ENCODE measurements around the gene OR51V1. TPM values are rescaled to one million over a fixed set of nuclear protein-coding genes. Genes with fewer than 3 reads are reported as not detected.
"Not testable (repeated sequence)": the region's sequence is repeated elsewhere in the genome, so short reads cannot be mapped to it uniquely, and the experiment has no call there.

The OR51V1 gene, protein sequence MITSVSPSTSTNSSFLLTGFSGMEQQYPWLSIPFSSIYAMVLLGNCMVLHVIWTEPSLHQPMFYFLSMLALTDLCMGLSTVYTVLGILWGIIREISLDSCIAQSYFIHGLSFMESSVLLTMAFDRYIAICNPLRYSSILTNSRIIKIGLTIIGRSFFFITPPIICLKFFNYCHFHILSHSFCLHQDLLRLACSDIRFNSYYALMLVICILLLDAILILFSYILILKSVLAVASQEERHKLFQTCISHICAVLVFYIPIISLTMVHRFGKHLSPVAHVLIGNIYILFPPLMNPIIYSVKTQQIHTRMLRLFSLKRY
- not detected for polyA plus RNA-seq (ENCODE audit: insufficient read length in 12 of 12)
- long read RNA-seq, donor 1: 0 reads
- long read RNA-seq, donor 2: 0 reads
- long read RNA-seq, donor 3: 0 reads
- long read RNA-seq, donor 4: 0 reads
- long read RNA-seq, donor 5: 0 reads
- long read RNA-seq, donor 6: 0 reads
- long read RNA-seq, donor 7: 0 reads
- long read RNA-seq, donor 8: 0 reads
- long read RNA-seq, donor 9: 0 reads
- long read RNA-seq, donor 10: 0 reads
- long read RNA-seq, donor 11: 0 reads

DNA sequence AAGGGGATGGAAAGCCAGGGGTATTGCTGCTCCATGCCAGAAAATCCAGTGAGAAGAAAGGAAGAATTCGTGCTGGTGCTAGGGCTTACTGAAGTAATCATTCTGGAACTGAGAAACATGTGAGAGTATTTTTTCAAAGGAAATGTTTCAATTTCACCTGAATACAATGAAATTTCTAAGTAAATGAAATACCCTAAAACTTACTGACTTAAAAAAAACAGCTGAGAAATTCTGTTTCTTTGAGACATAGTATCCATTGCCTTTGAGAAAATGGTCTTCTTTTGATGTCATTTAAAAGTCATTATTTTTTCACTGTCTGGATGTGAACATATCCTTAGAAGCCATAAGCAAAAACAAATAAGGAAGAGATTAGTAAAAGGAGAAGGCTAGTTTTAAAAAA is at the start of gene OR51V1:
Gene OR51V1, minus strand, starts transcription at position 101 of the 400 bp plus-strand sequence. Its CDS starts 0 bp downstream, at position 101.
- no peak for DNase-seq

DNA sequence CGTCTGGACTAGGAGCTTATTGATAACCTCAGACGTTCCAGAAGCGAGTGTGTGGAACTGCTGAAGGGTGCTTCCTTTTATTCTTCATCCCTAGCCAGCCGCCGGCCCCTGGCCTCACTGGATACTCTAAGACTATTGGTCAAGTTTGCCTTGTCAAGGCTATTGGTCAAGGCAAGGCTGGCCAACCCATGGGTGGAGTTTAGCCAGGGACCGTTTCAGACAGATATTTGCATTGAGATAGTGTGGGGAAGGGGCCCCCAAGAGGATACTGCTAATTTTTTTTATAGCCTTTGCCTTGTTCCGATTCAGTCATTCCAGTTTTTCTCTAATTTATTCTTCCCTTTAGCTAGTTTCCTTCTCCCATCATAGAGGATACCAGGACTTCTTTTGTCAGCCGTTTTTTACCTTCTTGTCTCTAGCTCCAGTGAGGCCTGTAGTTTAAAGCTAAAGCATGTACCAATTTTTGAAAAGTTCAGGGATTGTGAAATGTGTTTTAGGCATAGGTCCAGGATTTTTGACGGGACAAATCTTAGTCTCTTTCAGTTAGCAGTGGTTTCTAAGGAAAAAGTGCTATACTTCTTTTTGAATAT is 49.4 kb upstream of the OR51V1 start, which contains the start of gene HBG1:
Gene HBG1, minus strand, starts transcription at position 51 of the 590 bp plus-strand sequence. CDS start 53 bp downstream, outside the sequence.
- DNase-seq: not testable (repeated sequence)

DNA sequence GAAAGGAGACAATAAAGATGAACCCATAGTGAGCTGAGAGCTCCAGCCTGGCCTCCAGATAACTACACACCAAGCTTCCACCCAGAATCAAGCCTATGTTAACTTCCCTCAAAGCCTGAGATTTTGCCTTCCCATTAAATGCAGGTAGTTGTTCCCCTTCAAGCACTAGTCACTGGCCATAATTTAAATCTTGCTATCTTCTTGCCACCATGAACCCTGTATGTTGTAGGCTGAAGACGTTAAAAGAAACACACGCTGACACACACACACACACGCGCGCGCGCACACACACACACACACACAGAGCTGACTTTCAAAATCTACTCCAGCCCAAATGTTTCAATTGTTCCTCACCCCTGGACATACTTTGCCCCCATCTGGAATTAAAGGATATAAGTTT is 48.0 kb upstream of the OR51V1 start:
- DNase-seq: not testable (repeated sequence)

DNA sequence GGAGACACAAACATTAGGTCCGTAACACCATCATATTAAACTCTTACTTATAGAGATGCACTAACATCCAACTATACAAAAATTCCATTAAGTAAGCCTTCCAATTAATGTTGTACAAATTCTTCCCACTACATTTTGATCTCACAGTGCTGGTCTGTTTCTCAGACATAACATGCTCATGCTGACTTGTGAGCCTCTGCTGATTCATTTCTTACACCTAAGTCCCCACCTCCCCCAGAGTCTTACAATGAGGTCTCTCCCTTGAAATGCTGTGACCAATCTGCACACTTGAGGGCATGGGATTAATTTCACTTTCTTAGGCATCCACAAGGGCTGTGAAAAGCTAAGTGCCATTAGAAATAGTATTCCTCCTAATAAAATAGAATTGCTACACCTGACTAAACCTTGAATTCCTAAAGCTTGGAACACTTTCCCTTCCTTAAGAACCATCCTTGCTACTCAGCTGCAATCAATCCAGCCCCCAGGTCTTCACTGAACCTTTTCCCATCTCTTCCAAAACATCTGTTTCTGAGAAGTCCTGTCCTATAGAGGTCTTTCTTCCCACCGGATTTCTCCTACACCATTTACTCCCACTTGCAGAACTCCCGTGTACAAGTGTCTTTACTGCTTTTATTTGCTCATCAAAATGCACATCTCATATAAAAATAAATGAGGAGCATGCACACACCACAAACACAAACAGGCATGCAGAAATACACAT is 47.1 kb upstream of the OR51V1 start:
- no peak for DNase-seq

DNA sequence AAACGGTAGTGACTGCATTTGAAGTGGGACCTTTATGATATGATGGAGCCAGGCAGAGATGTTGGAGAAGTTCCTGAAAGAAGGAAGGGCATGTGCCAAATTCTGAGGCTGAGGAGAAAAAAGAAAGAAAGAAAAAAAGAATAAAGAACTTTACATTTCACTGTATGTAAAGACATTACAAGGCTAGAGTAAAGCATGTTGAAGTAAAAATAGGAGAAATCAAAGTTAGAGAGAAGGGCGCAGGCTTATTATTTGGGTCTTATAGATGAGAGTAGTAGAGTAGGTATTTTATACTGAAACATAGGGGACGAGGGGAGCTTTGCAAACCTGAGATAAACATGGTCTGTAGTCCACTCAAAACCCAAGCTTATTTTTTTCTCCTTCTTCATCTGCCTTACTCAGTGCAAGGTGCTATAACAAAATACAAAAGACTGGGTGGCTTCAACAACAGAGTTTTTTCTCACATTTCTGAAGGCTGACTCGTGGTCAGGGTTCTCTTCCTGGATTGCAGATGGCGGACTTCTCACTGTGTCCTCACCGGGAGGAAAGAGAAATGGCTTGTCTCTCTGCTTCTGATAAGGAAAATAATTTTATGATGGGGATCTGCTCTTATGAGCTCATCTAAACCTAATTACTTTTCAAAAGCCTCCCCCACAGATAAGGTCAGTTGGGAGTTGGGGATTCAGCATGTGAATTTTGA is 46.4 kb upstream of the OR51V1 start:
- DNase-seq: no peak

DNA sequence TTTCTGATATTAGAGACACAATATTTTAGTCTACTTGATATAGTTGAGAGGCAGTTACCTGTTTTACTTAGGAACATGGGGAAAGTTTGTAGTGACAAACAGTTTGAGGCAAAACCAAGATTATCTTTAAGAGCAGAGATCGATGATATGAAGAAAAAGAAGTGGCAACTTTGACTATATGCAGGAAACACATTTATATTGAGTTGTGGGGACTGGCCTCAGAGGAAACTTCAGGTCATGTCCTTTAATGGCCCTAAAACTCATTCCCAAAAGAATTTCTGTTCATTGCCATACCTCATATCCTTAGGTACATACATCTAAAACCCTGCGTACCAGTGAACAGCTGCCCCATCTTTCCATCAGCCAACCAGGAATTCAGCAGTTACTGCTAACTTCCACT is 44.7 kb upstream of the OR51V1 start:
- DNase-seq: no peak

DNA sequence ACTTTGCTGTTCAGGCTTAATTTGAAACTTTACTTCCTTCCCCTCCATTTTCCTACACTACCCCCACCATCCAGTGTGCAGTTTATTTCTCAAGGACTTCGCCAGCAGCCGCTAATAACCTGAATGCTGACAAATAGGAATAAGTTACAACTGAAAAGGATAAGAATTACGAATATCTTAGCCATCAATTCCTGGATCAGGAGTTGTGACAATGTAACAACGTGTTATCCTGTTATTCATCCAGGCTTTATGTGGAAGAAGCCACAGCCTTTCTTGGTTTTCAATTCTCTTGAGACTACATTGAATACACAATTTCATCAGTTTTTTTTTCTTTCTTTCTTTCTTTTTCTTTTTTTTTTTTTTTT is 43.3 kb upstream of the OR51V1 start:
- DNase-seq: no peak

DNA sequence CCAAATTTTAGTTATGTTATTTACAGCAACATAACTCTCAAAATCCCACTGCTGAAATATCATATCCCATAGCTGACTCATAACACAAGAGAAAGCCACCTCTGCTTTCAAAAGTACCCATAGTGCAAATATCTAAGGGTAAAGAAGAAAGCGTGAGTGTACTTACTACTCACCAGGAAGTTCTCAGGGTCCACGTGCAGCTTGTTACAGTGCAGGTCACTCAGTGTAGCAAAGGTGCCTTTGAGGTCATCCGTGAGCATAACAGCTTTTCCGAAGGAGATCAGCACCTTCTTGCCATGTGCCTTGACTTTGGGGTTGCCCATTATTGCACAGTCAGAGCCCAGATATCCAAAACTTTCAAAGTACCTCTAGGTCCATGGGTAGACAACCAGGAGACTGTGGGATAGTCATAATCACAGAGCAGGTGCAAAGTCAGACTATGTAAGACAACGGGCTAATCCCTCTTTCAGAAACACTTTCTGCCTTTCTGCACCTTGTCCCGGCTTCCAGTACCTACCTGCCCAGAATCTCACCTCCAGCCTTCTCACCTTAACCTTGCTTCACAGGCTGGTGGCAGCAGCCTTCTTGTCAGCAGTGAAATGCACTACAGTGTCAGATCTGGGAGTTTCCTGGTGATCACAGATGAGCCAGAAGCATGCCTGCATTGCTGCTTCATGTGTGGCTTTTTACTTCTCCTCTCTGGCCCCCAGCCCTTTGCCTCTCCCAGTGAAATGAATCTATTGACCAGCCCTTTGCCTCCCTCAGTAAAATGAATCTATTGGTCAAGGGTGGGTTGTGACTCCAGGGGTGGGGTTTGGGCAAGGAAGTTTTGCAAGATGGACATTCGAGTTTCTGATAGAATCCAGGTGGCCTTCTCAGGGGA is 42.7 kb upstream of the OR51V1 start:
- DNase-seq: no peak

DNA sequence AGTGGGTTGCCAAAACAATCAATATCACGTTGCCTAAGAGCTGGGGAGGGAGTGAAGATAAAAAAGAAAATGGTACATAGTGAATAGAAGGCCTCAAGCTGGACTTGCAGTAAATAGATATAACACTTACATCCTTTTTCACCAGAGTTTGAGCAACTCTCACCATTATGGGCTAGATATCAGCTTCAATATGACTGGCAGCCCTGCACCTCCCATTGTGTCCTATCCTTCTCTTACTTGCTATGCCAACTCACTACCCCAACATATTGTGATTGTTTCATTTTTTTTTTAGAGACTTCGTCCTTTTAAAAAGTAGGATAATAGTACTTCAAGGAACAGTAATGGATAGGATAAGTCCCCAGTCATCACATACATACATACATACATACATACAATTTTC is 41.7 kb upstream of the OR51V1 start:
- no peak for DNase-seq

DNA sequence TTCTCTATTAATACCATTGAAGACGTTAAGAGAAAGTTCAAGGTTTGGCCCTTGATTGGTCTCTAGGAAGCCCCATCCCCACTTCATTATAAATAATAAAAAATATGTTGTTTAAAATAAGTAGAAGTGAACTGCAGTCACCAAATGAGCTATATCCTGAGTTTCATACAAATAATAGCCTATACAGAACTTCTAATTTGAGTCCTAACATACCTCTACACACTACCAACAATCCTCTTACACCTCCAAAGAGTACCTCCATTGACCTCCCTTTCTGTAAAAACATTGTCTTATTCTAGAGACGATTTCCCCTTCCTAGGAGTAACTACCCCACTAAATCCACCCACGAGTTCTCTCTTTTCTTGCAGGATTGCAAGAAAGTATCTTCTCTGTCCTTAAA is 41.0 kb upstream of the OR51V1 start:
- no peak for DNase-seq

DNA sequence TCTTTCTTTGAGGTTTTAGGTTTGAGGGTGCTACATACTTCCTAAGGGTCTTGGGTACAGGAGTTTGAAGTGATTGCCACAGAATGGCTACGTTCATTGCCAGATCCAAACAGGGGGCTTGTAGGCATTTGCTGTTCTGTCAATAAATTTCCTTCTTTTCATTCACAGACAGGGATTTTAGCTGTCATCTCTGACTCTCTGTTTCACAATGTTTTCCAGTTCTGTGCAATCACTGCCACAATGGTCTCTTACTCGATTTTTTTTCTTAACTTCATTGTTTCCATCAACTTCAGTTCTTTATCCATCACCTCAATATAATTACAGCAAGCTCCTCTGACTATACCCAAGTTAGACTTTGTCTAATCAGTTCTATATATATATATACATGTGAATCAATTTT is 40.0 kb upstream of the OR51V1 start:
- no peak for DNase-seq

DNA sequence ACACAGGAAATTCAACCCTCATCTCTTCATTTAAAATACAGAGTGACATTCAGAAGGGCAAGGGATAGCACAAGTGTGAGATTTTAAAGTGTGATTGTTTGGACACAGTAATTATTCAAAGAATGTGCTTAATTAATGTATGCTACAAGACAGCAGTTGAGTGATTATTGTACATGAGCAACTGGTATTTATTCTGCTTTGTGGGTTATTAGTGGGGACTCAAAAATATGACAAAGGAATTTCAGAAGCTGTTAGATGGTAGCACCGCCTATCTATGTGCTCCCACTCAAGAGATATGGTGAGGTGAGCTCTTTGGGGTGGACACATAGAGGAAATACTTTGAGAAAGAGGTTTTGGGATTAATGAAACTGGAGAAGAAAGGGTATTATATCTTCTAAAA is 39.6 kb upstream of the OR51V1 start:
- DNase-seq: no peak

DNA sequence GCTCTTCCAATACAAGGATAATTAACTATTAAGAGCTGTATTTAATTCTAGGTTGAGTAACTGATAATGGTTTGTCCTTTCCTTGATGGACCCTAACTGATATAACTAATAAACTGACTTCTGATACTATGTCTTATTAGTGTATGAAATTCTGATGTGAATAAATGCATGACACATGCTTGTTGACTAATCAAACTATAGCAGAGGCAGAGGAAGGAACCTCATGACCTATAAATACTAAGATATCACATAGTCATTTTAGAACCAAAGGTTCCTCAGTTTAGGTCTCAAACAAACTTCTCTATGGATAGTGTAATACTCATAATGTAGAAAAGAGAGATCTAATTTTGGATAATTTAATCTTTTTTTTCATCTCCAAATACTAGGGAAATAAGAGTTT is 38.6 kb upstream of the OR51V1 start:
- DNase-seq: no peak

DNA sequence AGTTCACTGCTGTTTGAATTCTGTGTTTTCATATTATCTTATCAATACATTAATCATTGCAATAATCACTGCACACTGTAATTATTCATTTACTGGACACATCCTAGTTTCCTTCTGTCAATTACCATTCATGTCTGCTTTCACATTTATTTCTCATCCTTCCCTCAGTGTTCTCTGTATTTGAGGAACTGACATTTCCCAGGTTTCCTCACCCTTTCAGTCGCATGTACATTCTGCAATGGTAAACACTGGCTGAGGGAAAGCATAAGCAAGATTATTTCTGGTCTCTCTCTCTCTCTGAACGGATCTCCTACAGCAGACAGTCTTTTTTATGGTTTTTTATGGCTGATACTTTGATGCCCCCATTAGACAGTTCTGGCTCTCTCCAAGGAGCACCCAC is 38.0 kb upstream of the OR51V1 start:
- DNase-seq: no peak

DNA sequence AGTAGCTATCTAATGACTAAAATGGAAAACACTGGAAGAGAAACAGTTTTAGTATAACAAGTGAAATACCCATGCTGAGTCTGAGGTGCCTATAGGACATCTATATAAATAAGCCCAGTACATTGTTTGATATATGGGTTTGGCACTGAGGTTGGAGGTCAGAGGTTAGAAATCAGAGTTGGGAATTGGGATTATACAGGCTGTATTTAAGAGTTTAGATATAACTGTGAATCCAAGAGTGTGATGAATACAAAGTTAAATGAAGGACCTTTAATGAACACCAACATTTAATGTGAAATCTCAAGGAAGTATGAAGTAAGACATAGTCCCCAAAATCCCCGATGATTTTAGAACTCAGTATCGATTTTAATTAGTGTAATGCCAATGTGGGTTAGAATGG is 36.9 kb upstream of the OR51V1 start:
- no peak for DNase-seq

DNA sequence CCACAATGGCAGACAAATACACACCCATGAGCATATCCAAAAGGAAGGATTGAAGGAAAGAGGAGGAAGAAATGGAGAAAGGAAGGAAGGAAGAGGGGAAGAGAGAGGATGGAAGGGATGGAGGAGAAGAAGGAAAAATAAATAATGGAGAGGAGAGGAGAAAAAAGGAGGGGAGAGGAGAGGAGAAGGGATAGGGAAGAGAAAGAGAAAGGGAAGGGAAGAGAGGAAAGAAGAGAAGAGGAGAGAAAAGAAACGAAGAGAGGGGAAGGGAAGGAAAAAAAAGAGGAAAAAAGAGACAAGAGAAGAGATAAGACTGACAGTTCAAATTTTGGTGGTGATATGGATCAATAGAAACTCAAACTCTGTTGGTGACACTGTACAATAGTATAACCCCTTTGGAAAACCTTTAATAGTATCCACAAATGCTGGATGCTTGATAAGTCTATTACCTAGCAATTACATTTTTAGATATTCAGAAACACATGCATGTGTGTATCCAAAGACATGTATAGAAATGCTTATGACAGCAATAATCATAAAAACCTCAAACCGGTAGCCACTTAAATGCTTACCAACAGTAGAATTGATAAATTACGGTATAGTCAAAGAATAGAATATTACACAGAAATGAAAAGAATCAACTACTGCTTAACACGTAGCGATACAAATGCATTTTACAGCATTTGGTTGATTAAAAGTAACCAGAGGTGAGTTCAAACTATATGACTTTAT is 35.0 kb upstream of the OR51V1 start:
- no peak for DNase-seq

DNA sequence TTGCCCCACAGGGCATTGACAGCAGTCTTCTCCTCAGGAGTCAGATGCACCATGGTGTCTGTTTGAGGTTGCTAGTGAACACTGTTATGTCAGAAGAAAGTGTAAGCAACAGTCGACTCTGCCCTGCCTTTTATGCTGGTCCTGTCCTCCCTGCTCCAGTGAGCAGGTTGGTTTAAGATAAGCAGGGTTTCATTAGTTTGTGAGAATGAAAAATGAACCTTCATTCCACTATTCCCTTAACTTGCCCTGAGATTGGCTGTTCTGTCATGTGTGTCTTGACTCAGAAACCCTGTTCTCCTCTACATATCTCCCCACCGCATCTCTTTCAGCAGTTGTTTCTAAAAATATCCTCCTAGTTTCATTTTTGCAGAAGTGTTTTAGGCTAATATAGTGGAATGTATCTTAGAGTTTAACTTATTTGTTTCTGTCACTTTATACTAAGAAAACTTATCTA is 33.9 kb upstream of the OR51V1 start, which contains the start of gene HBD:
Gene HBD, minus strand, starts transcription at position 103 of the 454 bp plus-strand sequence. Its CDS starts 50 bp downstream, at position 53.
- no peak for DNase-seq

DNA sequence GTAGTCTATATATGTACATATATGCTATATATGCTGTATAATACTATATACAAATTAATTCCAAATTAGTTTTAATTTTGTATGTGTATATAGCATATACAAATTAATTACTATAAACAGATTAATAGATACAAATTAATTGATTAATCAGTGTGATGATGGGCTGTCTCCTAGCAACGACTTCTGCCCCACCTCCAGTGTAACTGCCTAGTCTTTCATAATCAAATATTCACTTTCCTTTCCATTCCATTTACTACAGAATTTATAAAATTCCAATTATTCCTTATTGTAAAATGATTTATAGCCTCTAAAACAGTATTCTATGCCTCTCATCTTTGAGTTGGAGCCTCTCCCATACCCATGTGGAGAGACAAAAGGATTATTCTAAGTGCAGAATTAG is 32.8 kb upstream of the OR51V1 start:
- DNase-seq: no peak

DNA sequence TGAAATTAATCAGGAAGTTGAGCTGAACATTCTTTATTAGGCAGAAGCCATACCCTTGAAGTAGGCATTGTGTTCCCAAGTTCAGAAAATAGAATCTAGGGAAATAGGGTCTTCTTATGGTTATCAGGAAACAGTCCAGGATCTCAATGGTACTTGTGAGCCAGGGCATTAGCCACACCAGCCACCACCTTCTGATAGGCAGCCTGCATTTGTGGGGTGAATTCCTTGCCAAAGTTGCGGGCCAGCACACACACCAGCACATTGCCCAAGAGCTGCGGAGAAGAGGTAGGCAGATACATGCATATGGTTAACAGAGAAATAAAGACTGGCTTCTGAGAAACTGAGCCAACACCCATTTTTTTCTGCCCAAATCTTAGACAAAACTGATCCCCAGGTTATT is 32.3 kb upstream of the OR51V1 start:
- no peak for DNase-seq

DNA sequence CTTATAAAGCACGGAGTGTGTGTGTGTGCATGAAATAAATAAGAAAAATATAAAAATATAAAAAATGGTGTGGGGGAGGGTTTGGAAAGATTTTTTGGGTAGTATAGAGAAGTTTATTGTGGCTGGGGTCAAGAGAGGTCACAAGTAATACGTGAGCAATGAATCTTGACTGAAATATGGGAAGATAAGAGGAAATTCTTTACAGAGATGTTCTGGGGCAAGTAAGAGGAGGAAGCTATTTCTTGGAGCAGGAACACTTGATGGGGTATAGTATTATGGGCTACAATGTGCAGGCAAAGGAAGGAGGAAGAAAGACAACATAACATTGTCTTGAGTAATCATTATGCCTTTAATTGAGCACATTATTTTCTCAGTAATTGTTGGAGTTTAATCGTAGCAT is 31.7 kb upstream of the OR51V1 start:
- no peak for DNase-seq
